ENCODE results near the gene CDK5R2. TPM values are rescaled to one million over a fixed set of nuclear protein-coding genes. Genes with fewer than 3 reads are reported as not detected.
A peak's percentile ranks its signal among the peaks of the same experiment; 100 is the strongest.

CDK5R2 gene
- total and polyA plus RNA-seq, 2 donors from 2014 or later, result not detected

- Histone ChIP-seq H3K4me1 (ENCODE audit: control insufficient read depth in 2 of 3, insufficient read depth in 2 of 3, low read depth in 1 of 3, low read length in 3 of 3) (peaks cover 0 to 13% (median 4%) of the 10 kb centered on the region in 3 donors), H3K36me3 (ENCODE audit: control insufficient read depth in 2 of 3, insufficient read depth in 3 of 3, low read length in 3 of 3) (no peaks in the 10 kb centered on the region), H3K9ac (ENCODE audit: low read length in 3 of 3) (no peak overlapping the region), H3K27me3 (ENCODE audit: control insufficient read depth, insufficient read depth, low read length) (peaks cover 52% of the 10 kb centered on the region), H3K4me3 (ENCODE audit: low read length in 3 of 3) (peak overlapping the region in 1 of 3 donors; percentile 21), H3K9me3 (ENCODE audit: control insufficient read depth in 2 of 3, insufficient read depth in 1 of 3, low read length in 3 of 3) (no peaks in the 10 kb centered on the region), H3K27ac (ENCODE audit: low read depth in 2 of 2, low read length in 2 of 2) (no peak overlapping the region)
- intact Hi-C loops (cut with DNase I), result no loop called here
- no peak for TF ChIP-seq CTCF (IDR thresholded peaks at IDR 0.05; ENCODE audit: borderline replicate concordance, extremely low read depth, insufficient read depth)
- FAIRE-seq (no peak), DNase-seq (peak in 2 of 5 donors; percentile 42 to 70)
Measured at GRCh38 chr2:218982586-218983262, 23.3 kb downstream of the CDK5R2 start.

GRCh38 chr2:218983263-218983933, 23.9 kb downstream of the CDK5R2 start:
- peak in 2 of 5 donors; percentile 26 to 34 for DNase-seq
- Histone ChIP-seq H3K27me3 (ENCODE audit: control insufficient read depth, insufficient read depth, low read length) (peaks cover 55% of the 10 kb centered on the region), H3K4me3 (ENCODE audit: low read length in 3 of 3) (no peak overlapping the region)

GRCh38 chr2:218983934-218984238, 24.4 kb downstream of the CDK5R2 start:
- DNase-seq, result peak in 1 of 5 donors; percentile 32
- no peak for TF ChIP-seq CTCF (IDR thresholded peaks at IDR 0.05; ENCODE audit: borderline replicate concordance, extremely low read depth, insufficient read depth)
- H3K27ac ChIP-seq (ENCODE audit: low read depth in 2 of 2, low read length in 2 of 2), result no peak overlapping the region

More at GRCh38 chr2:218983263-218983933, 23.9 kb downstream of the CDK5R2 start:
- no peak for FAIRE-seq
- Histone ChIP-seq H3K4me1 (ENCODE audit: control insufficient read depth in 2 of 3, insufficient read depth in 2 of 3, low read depth in 1 of 3, low read length in 3 of 3) (peaks cover 0 to 13% (median 4%) of the 10 kb centered on the region in 3 donors), H3K27ac (ENCODE audit: low read depth in 2 of 2, low read length in 2 of 2) (no peak overlapping the region), H3K36me3 (ENCODE audit: control insufficient read depth in 2 of 3, insufficient read depth in 3 of 3, low read length in 3 of 3) (no peaks in the 10 kb centered on the region), H3K9me3 (ENCODE audit: control insufficient read depth in 2 of 3, insufficient read depth in 1 of 3, low read length in 3 of 3) (no peaks in the 10 kb centered on the region), H3K9ac (ENCODE audit: low read length in 3 of 3) (no peak overlapping the region)
- no peak for TF ChIP-seq CTCF (IDR thresholded peaks at IDR 0.05; ENCODE audit: borderline replicate concordance, extremely low read depth, insufficient read depth)
- intact Hi-C loops (cut with DNase I), result no loop called here

More at GRCh38 chr2:218983934-218984238, 24.4 kb downstream of the CDK5R2 start:
- Histone ChIP-seq H3K27me3 (ENCODE audit: control insufficient read depth, insufficient read depth, low read length) (peaks cover 58% of the 10 kb centered on the region), H3K4me3 (ENCODE audit: low read length in 3 of 3) (no peak overlapping the region), H3K9ac (ENCODE audit: low read length in 3 of 3) (no peak overlapping the region), H3K4me1 (ENCODE audit: control insufficient read depth in 2 of 3, insufficient read depth in 2 of 3, low read depth in 1 of 3, low read length in 3 of 3) (peaks cover 0 to 13% (median 4%) of the 10 kb centered on the region in 3 donors), H3K9me3 (ENCODE audit: control insufficient read depth in 2 of 3, insufficient read depth in 1 of 3, low read length in 3 of 3) (no peaks in the 10 kb centered on the region), H3K36me3 (ENCODE audit: control insufficient read depth in 2 of 3, insufficient read depth in 3 of 3, low read length in 3 of 3) (no peaks in the 10 kb centered on the region)
- no peak for FAIRE-seq
- intact Hi-C loops (cut with DNase I), result no loop called here

Measured in kidney (tissue), 14 donors.